MCF 10A (cell line): Measurements from ENCODE around the gene PCDHGB3. TPM values are rescaled to one million over a fixed set of nuclear protein-coding genes. Genes with fewer than 3 reads are reported as not detected.
"Not testable (repeated sequence)": the region's sequence is repeated elsewhere in the genome, so short reads cannot be mapped to it uniquely, and the experiment has no call there.

ENCODE experiments used
- BruUV-seq: library from RNA; stranded (reverse); fragments of 400-500 nt; replicated peaks from 2 replicates; lab custom pipeline; 2021; lab: Mats Ljungman, UMichigan
- CTCF ChIA-PET: fragments of 300-600 bp; sonication (Branson Sonifier 250); formaldehyde crosslinking; extraction: SDS; loops from one replicate; lab custom pipeline; 2021; ENCODE audit warnings: antibody characterized with exemption, inconsistent platforms; lab: Yijun Ruan, JAX
- POLR2A ChIA-PET: fragments of 300-600, 350-650 bp; sonication (Branson Sonifier 250); formaldehyde crosslinking; extraction: SDS; loops from one replicate; lab custom pipeline; 2020; ENCODE audit warnings: antibody characterized with exemption, inconsistent platforms; lab: Yijun Ruan, JAX
- DNase-seq: peaks from one replicate; pipeline ENCODE4 v3.0.0-alpha.2; 2018; ENCODE audit not compliant: unreplicated experiment
- H3K27ac Mint-ChIP-seq: one replicate; pipeline ENCODE4 v1.8.0; 2022; ENCODE audit warnings: mild to moderate bottlenecking, low read depth, mixed read lengths; ENCODE audit not compliant: unreplicated experiment
- H3K27me3 Mint-ChIP-seq: one replicate; pipeline ENCODE4 v1.8.0; 2022; ENCODE audit warnings: mixed read lengths; ENCODE audit not compliant: insufficient read depth, unreplicated experiment
- H3K36me3 Mint-ChIP-seq: one replicate; pipeline ENCODE4 v1.8.0; 2022; ENCODE audit warnings: mild to moderate bottlenecking, moderate library complexity, mixed read lengths; ENCODE audit not compliant: insufficient read depth, unreplicated experiment
- H3K4me1 Mint-ChIP-seq: one replicate; pipeline ENCODE4 v1.8.0; 2022; ENCODE audit warnings: mixed read lengths; ENCODE audit not compliant: insufficient read depth, unreplicated experiment
- H3K4me3 Mint-ChIP-seq: one replicate; pipeline ENCODE4 v1.8.0; 2022; ENCODE audit warnings: mild to moderate bottlenecking, moderate library complexity, mixed read lengths; ENCODE audit not compliant: unreplicated experiment
- H3K9me3 Mint-ChIP-seq: one replicate; pipeline ENCODE4 v1.8.0; 2022; ENCODE audit warnings: mixed read lengths; ENCODE audit not compliant: unreplicated experiment
- CTCF ChIP-seq: fragments of 200-600 bp; IDR thresholded peaks from one replicate; pipeline ENCODE4 v1.8.0; 2022; ENCODE audit warnings: antibody characterized with exemption, mild to moderate bottlenecking; ENCODE audit not compliant: unreplicated experiment
- intact Hi-C: fragments of 100-400 bp; cut with micrococcal nuclease; formaldehyde crosslinking; loops from 2 replicates; pipeline ENCODE4 v1.14.1; 2022
- total RNA-seq: library from RNA; stranded (reverse); gene quantifications from 2 replicates; pipeline ENCODE4 v1.2.3, GENCODE V29; 2022

PCDHGB3 gene
- total RNA-seq, 1 experiment from 2014 or later = 0.33 TPM

GRCh38 chr5:141342773-141343172 is 27.3 kb upstream of the PCDHGB3 start:
- Mint-ChIP-seq H3K27ac (no peak overlapping the region), H3K36me3 (no peaks in the 10 kb centered on the region), H3K9me3 (peaks cover 53% of the 10 kb centered on the region), H3K4me3 (no peak overlapping the region), H3K27me3 (no peaks in the 10 kb centered on the region), H3K4me1 (no peaks in the 10 kb centered on the region)
- BruUV-seq = no TSS peak
- TF ChIP-seq CTCF = no peak
- ChIA-PET POLR2A (interaction anchor here (0.6 to 0.8 kb wide), 2 partner anchors 9 to 22 kb away, joined by 3 to 5 read pairs; no protein-coding TSS in a partner anchor), CTCF (interaction anchor here (1.0 to 2.2 kb wide), 4 partner anchors 13 to 23 kb away, joined by 4 to 8 read pairs (median 4); partner anchors contain the start of genes PCDHGA4, PCDHGA5 and TAF7)
- no peak for DNase-seq
- intact Hi-C loops = no loop called here

- CTCF ChIA-PET = interaction anchor here (0.6 to 2.2 kb wide), 6 partner anchors 12 to 47 kb away, joined by 3 to 8 read pairs (median 4); partner anchors contain the start of genes PCDHGA4 and TAF7
- no peak for DNase-seq
- POLR2A ChIA-PET = no interaction called here
- H3K27ac Mint-ChIP-seq = no peak within 1 kb of the TSS
- H3K4me1 Mint-ChIP-seq = no peaks in the 10 kb centered on the region
- H3K9me3 Mint-ChIP-seq = peaks cover 50% of the 10 kb centered on the region
- no peak for TF ChIP-seq CTCF
- no peak within 1 kb of the TSS for H3K4me3 Mint-ChIP-seq
- BruUV-seq = no TSS peak
- intact Hi-C loops = no loop called here
- H3K27me3 Mint-ChIP-seq = no peaks in the 10 kb centered on the region
- H3K36me3 Mint-ChIP-seq = no peaks in the 10 kb centered on the region
Measured at GRCh38 chr5:141343242-141343952, 26.6 kb upstream of the PCDHGB3 start, which contains the start of gene PCDHGA3. Gene PCDHGA3 (plus strand): TSS chr5:141343829. CDS start chr5:141344034, 205 bp downstream.

DNA sequence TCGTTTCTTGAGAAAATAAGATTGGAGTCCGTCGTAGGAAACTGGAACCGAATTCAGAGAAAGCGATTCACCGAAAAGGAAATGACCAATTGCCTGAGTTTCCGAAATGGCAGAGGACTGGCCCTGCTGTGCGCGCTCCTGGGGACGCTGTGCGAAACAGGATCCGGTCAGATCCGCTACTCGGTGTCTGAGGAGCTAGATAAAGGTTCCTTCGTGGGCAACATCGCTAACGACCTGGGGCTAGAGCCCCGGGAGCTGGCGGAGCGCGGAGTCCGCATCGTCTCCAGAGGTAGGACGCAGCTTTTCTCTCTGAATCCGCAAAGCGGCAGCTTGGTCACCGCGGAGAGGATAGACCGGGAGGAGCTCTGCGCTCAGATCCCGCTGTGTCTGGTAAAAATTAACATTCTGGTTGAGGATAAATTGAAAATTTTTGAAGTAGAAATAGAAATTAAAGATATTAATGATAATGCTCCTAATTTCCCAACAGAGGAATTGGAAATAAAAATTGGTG is 26.0 kb upstream of the PCDHGB3 start:
- Mint-ChIP-seq H3K4me1 (no peaks in the 10 kb centered on the region), H3K36me3 (no peaks in the 10 kb centered on the region), H3K4me3 (no peak overlapping the region), H3K9me3 (peaks cover 55% of the 10 kb centered on the region), H3K27ac (no peak overlapping the region), H3K27me3 (no peaks in the 10 kb centered on the region)
- POLR2A ChIA-PET = no interaction called here
- DNase-seq = no peak
- intact Hi-C loops = no loop called here
- CTCF ChIA-PET = interaction anchor here (1.2 to 2.2 kb wide), 4 partner anchors 12 to 220 kb away, joined by 3 to 8 read pairs (median 4); partner anchors contain the start of gene PCDHGA4
- no peak for TF ChIP-seq CTCF
- BruUV-seq = no TSS peak

GRCh38 chr5:141345327-141345726 is 24.7 kb upstream of the PCDHGB3 start:
- Mint-ChIP-seq H3K36me3 (no peaks in the 10 kb centered on the region), H3K4me1 (no peaks in the 10 kb centered on the region), H3K9me3 (peaks cover 54% of the 10 kb centered on the region), H3K27ac (no peak overlapping the region), H3K4me3 (no peak overlapping the region), H3K27me3 (no peaks in the 10 kb centered on the region)
- ChIA-PET CTCF (no interaction called here), POLR2A (no interaction called here)
- TF ChIP-seq CTCF = no peak
- intact Hi-C loops = no loop called here
- no TSS peak for BruUV-seq
- no peak for DNase-seq

GRCh38 chr5:141346017-141346416 is 24.0 kb upstream of the PCDHGB3 start:
- H3K27me3 Mint-ChIP-seq, BruUV-seq, H3K4me1 Mint-ChIP-seq, intact Hi-C loops, H3K27ac Mint-ChIP-seq, H3K4me3 Mint-ChIP-seq, DNase-seq, H3K36me3 Mint-ChIP-seq, POLR2A ChIA-PET: not testable (repeated sequence)
- CTCF ChIA-PET = interaction anchor here (3.2 kb wide), 1 partner anchor 26 kb away, joined by 17 read pairs; the partner anchor contains the start of gene TAF7
- peaks cover 53% of the 10 kb centered on the region for H3K9me3 Mint-ChIP-seq
